NCI-H526 treated with DMSO at 0.1 percent for 48 hours (cell line): ENCODE results near the gene FKBP1B.
A peak's percentile ranks its signal among the peaks of the same experiment; 100 is the strongest.
"Not testable (repeated sequence)": the region's sequence is repeated elsewhere in the genome, so short reads cannot be mapped to it uniquely, and the experiment has no call there.

Experiments
- DNase-seq: peaks from one replicate; lab custom pipeline; 2025; lab: John Stamatoyannopoulos, UW

FKBP1B gene

GRCh38 chr2:24022975-24023575 is 26.5 kb upstream of the FKBP1B start:
- DNase-seq, result no peak

DNA sequence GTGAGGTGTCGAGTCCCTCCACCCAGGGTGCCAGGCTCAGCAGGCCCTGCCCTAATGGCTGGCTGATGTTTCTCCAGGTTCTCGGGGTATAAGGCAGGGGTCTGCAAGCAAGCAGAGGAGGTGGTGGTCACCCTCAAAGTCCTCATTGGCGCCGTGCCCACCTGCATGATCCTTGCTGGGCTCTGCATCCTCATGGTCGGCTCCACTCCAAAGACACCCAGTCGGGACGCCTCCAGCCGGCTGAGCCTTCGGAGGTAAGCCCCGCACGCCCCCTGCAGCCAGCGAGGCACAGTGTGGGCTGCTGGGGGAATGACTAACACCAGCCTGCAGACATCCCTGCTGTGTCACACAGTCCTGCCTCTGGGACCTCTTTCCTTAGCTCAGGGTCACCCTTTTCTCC is 25.5 kb upstream of the FKBP1B start:
- DNase-seq, result no peak

- no peak for DNase-seq
Observed at GRCh38 chr2:24024996-24025663, 24.4 kb upstream of the FKBP1B start.

DNA sequence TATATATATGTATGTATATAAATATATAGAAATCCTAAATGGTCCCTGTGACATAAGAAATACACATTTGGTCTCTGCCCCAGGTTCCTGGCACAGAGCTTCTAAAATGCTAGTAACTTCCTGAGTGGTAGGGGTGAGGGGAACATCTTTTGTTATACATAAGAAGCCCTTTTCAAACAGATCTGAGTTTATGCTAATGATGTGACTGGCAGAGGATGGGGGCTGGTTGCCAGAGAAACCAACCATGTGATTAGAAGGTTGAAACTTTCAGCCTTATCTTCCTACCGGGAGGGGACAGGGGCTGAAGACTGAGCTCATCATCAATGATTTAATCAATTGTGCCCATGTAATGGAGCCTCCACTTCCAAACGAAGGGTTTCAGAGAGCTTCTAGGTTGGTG is 23.3 kb upstream of the FKBP1B start:
- DNase-seq, result no peak

- DNase-seq, result no peak
Observed at GRCh38 chr2:24038786-24039499, 10.6 kb upstream of the FKBP1B start.

- DNase-seq, result no peak
Observed at GRCh38 chr2:24040511-24040910, 9.0 kb upstream of the FKBP1B start.

DNA sequence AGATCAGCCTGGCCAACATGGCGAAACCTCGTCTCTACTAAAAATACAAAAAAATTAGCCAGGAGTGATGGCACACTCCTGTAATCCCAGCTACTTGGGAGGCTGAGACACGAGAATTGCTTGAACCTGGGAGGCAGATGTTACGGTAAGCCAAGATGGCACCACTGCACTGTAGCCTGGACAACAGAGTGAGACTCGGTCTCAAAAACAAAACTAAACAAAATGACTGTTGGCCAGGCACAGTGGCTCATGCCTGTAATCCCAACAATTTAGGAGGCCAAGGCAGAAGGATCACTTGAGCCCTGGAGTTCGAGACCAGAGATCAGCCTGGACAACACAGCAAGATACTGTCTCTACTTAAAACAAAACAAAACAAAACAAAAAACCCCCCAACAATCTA is 6.4 kb upstream of the FKBP1B start:
- DNase-seq, result not testable (repeated sequence)

DNA sequence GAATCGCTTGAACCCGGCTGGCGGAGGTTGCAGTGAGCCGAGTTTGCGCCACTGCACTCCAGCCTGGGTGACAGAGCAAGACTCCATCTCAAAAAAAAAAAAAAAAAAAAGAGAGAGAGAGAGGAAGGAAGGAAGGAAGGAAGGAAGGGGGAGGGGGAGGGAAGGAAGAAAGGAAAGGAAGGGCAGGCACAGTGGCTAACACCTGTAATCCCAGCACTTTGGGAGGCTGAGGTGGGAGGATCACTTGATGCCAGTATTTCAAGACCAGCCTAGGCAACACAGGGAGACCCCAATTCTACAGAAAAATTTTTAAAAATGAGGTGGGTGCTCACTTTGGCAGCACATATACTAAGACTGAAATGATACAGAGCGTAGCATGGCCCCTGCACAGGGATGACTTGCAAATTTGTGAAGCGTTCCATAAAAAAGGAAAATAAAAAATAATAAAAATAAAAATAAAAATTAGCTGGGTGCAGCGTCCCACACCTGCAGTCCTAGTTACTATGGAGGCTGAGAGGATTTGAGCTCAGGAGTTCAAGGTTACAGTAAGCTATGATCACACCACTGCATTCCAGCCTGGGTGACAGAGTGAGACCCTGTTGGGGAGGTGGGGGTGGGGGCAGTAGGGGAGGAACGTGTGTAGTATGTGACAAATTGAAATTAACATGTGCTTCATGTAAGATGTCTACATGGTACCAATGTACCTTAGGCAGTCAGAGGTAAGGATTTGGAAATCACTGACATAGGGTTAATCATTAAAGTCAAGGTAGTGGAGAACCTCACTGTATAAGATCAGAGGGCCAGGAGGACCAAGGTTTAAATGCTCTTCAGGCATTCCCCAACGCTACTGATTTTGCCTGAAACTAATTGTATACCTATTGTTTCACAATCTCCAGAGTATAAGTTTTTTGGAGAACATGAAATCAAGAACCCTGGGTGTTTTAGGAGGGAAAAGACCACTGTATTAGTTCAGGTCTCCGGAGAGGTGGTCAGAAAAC is 3.7 kb upstream of the FKBP1B start:
- no peak for DNase-seq

DNA sequence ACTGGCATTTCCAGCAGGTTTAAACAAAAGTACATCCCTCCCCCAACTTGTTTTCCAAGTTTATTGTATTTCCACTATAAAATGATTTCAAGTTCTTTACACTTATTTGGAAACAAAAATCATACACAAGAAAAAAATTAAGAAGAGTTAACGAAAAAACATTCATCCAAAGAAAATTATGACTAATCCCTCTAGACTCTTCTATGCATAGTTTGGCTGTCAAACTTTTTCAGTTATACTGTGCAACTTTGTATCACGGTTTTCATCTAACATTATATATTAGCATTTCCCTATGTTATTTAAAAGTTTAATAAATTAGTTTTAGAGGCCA is 3.0 kb upstream of the FKBP1B start:
- no peak for DNase-seq

DNA sequence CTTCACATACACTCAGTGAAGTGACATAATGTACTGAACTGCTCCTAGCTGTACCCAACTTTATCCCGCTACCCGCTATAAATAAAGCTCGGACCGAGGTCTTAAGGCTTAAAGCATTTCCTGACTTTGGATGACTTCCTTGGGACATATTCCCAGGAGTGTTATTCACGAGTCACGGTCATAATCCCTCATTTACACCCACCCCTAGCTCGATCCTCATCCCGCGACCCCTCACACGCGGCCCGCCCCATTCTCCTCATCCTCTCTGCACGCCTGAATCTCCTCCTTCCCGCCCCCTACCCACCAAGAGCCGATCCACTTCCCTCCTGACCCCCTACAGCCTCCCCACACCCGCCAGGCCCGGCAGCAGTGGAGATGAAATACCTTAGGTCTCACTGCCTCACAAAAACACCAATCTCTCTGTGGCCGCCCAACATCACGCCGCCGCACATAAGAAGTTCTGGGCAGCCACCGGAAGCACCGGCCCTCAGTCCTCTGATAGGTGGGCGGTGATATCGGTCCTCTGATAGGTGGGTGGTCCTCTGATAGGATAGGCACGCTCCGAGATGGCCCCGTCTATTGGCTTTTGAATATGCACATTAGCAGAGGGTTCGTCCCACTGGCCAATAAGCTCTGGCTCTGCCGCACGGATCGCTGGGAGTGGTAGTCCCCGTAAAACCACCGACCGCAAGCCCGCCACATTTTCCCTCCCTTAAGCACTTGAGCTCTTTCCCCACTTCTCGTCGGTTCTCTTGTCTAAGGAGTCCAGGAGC is 2.4 kb upstream of the FKBP1B start, which contains the start of gene WDCP:
Gene WDCP (minus strand): TSS at position 462 of the 773 bp plus-strand sequence. CDS start 7,897 bp downstream, outside the sequence.
- DNase-seq, result peak; percentile 97

DNA sequence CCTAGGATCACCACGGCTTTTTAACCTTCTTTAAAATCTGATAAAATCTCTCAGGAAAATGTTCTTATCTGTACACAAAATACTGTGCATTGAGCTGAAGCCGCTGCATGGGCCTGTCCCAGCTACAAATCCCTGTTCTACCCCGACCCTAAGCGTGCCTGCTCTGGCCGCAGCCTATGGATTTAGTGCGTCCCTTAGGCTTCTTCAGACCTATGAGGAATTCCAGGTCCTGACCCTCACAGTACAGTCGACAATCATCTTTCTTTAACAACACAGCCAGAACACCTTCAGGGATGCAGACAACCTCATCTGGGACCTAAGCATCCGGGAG is 1.9 kb upstream of the FKBP1B start:
- DNase-seq, result no peak

DNA sequence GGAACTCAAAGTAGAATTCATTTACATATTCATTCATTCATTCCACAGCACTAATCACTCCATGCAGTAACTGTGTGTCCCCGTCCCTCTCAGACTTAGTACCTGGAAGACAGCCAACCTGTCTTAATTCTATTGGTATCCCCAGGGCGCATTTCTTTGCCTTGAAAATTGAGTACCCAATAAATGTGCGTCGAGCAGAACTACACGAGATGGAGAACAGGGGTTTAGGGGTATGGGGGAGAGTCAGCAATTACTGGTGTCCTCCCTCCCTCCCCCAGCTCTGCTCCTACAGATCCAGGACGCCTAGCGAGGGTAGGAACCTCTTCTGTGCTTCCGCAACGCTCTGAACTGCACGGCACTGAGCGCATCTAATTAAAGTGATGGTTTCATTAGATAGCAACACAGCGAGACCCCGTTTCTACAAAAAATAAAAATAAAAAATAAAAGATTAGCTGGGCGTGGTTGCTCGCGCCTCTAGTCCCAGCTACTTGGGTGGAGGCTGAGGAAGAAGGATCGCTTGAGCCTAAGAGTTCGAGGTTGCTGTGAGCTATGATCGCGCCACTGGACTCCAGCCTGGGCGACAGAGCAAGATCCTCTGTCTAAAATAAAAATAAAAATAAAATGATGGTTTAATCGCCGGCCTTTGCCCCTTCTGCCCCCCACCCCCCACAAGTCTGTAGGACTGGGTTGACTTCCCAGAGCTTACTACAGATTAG is 614 bp upstream of the FKBP1B start:
- no peak for DNase-seq

DNA sequence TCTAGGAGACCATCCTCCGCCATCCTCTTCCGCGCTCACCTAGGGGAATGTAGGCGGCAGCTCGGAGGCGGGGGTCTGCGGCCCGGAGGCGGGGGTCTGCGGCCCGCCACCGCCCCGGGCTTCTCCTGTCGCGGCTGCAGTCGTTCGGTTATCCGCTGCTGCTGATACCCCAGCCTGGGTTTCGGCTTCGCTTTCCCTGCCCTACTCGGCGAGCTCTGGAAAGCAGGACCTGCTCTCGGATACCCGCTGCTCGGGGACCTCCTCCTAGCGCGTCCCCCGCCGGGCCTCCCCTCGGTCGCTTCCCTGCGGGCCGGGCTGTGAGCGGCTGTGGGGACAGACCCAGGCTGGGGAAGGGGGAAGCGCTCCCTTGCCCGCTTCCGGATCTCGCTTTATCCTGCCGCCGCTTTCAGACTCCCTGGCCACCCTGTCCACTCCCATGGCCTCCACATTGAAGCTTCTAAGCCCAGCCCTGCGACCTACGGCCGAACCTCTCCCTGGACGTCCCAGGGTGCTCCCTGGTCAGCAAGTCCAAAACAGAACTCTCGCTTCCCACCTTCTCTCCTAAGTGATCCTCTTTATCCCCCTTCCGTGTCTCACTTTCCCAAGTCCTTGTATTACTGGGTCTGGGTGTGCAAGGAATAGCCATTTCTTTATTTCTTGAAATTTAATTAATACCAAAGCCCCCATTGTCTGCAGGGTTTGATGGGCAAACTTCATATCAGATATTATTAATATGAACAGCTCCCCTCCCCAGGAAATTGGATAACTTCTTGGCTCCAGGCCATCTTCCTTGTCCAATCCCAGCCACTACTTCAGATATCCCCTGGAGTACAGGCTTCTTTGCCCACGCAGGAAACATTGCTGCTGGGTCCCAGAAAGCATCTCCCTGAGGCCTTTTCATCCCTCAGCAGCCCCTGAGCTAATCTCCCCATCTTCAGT is 769 bp downstream of the FKBP1B start:
- DNase-seq, result no peak

- DNase-seq, result no peak
Observed at GRCh38 chr2:24051833-24052232, 2.3 kb downstream of the FKBP1B start.

- no peak for DNase-seq
Observed at GRCh38 chr2:24052951-24053350, 3.4 kb downstream of the FKBP1B start.

DNA sequence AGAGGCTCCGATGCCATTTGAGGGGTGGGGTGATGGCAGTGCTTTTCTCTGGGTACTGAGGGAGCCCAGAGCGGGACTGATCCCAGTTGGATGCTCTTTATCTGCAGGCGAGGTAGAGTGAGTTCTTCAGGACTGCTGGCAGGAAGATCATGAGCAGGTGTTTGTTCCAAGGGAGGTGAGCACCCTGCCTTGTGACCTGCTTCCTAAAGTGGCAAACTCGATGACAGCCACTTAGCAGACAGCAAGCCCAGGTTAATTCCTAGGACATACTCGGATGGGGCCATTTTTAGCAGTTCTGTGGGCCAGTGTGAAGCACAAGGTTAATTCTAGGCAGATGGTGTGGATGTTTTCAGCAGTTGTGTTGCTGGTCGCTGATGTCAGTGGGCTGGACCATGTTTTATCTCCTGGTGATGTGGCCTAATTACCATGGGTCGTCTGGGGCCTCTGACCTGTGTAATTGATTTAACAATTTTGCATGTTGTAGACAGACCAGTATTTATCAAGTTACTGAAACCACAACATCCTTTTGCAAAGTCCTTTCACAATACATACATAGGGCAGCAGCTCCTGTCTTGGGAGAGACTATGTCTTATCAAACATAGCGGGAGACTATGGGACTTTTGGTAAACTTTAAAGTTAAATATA is 4.9 kb downstream of the FKBP1B start:
- no peak for DNase-seq

- no peak for DNase-seq
Observed at GRCh38 chr2:24055750-24056149, 6.2 kb downstream of the FKBP1B start.

DNA sequence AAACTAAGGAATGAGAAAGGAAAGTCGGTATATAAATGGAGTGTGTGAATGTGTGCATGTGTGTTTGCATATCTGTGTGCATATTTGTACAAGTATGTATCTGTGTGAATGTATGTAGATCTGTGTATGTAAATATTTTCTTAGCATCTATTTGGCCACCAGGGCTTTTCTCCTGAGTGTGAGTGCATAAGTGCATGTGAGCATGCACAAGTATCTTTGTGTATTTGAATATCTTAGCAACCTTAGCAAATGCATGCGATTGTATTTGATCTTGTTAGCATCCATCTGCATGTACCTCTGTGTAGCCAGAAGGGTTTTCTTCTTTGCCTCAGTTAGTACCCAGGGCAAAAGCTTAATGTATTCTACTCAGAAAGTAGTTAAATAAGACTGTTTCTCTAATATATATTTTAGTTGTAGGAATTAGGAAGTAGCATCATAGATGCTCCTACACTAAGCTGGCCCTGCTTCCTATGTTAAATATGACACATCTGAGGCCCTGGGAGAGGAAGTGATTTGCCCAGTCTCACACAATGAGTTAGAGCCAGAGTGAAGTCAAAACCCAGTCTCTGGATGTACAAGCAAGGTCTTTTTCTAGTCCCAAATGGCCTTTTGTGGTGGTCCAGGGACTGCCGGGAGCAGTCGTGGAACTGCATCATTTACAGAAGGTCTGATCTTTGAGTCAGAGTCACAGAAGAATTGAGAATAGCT is 9.2 kb downstream of the FKBP1B start:
- no peak for DNase-seq

GRCh38 chr2:24065341-24065740 is 15.8 kb downstream of the FKBP1B start:
- no peak for DNase-seq
